ENCODE results near the gene CCDC33.

The CCDC33 gene

GRCh38 chr15:74228723-74229081, 7.4 kb upstream of the CCDC33 start:
- in situ Hi-C loops (cut with MboI; ENCODE audit: low sequenced_read_pairs), result no loop called here

GRCh38 chr15:74229686-74230085, 6.4 kb upstream of the CCDC33 start:
- in situ Hi-C loops (cut with MboI; ENCODE audit: low sequenced_read_pairs), result no loop called here

DNA sequence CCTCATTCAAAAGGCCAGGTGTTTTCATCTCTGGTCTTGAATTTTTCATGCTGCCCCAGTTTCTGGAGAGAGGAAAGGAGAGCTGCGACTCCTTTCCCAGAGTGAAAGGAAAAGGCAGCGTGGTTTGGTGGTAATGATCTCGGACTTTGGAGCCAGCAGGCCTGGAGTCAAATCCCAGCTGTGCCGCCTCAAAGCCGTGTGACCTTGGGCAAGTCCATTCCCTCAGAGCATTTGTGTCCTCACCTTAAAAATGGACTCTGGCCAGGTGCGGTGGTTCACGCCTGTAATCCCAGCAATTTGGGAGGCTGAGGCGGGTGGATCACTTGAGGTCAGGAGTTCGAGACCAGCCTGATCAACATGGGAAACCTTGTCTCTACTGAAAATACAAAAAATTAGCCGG, 4.7 kb upstream of the CCDC33 start:
- in situ Hi-C loops (cut with MboI; ENCODE audit: low sequenced_read_pairs), result no loop called here

- in situ Hi-C loops (cut with MboI; ENCODE audit: low sequenced_read_pairs), result no loop called here
These were observed 2.8 kb upstream of the CCDC33 start for GRCh38 chr15:74233373-74233772.

DNA sequence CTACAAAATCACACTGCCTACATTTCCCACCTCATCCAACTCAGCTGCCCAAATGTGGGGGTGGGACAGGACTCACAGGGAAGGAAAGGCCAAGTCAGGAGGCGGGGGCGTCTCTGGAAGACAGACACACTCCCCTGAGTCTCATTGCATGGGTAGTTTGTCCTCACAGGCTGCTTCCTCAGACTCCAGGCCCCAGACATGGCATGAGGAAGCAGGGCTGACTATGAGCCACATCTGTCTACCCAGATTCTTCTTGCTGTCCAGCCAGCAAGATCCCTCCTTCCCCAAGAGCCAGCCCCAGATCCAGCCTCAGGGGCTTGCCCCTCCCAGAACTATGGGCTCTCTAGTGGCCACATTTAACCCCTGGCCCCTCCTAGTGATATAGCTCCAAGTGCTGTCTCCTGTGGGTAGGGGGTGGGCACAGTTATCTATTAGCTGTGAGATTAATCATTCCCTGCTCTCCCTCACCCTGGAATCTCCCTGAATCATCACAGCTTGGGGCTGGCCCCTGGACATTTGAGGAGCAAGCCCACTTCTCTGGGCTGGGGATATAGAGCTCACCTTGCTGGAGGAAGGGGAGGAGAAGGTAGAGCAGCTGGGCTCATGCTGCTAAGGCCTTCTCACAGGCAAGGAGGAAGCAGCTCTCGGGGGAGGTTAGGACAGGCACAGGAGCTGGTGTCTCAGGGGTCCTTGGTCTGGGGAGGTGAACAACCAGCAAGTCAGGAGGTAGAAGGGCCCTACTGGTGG, 2.1 kb upstream of the CCDC33 start:
- in situ Hi-C loops (cut with MboI; ENCODE audit: low sequenced_read_pairs), result no loop called here

- in situ Hi-C loops (cut with MboI; ENCODE audit: low sequenced_read_pairs), result no loop called here
These were observed 1.6 kb upstream of the CCDC33 start for GRCh38 chr15:74234598-74234875.

DNA sequence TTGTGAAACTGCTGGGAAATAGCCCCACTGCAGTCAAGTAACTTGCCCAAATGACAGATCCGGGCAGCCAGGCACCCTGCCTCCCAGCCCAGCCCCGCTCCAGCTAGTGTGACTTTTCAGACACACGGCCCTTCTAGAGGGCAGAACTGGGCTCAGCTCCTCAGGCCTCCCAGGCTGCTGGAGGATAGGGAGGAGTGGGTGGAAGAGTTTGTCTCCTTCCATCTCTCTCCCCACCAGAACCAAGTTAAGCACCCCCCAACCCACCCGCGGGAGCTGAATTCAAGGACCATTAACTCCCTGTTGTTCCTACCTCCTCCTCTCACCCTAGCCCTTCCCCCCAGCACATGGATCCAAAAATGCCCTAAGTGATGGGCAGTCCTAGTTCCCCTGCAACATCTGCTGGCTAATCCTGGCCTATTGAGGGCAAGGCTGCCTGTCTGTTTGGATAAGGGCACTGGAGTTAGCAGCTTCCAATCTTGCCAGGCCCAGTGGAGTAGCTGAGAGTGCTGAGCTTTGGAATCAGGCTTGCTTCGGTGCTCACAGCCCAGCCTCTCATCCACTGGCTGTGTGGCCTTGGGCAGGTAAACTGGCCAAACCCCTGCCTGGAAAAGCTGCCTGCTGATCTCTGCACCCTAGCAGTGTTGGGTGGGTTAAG, 3.1 kb downstream of the CCDC33 start:
- in situ Hi-C loops (cut with MboI; ENCODE audit: low sequenced_read_pairs), result no loop called here

GRCh38 chr15:74240002-74240568, 4.0 kb downstream of the CCDC33 start:
- in situ Hi-C loops (cut with MboI; ENCODE audit: low sequenced_read_pairs), result no loop called here

GRCh38 chr15:74240897-74241614, 4.9 kb downstream of the CCDC33 start:
- in situ Hi-C loops (cut with MboI; ENCODE audit: low sequenced_read_pairs), result no loop called here

DNA sequence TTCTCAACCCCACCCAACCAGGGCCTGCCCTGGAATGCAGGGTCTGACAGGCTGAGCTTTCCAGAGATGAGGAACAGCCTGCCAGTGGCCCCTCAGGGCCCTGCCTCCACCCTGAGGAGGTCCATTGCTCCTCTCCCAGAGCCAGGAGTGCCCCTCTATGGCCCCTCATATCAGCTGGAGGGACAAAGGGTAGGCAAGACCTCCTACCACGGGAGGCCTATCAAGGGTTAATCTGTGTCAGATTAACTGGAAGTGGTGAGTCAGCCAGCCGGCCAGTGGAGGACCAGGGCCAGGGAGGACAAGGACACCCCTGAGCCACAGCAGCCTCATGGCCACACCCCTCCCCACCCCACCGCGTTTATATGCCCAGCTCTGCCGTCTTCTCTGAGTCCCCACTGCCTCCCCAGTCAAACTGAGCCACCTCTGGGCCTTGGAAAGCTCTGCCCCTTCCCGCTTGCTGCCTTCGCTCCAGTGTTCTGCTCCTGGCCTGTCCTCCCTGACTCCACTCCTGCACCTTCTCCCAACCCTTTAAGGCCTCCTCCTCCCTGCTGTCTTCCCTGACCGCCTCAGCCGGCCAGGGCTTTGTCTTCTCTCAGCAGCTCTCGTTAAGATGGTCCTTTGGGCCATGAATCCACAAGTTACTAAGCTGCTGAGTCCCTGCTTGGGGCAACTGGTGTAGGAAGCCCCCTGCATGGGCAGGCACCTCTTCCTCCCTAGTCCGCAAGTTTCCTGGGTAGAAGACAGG, 6.5 kb downstream of the CCDC33 start:
- in situ Hi-C loops (cut with MboI; ENCODE audit: low sequenced_read_pairs), result no loop called here

DNA sequence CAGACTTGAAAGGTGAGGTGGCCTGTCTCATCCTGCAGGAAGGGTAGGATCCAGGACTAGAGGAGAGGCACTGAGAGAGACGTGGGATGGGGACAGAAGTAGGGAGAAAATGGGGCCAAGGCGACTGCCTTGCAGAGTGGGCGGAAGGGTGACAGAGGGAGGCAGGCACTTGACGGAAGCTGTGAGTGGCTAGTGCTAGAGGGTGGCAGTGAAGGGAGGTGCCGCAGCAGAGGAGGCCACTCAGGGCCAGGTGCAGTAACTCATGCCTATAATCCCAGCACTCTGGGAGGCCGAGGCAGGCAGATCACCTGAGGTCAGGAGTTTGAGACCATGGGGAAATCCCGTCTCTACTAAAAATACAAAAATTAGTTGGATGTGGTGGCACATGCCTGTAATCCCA, 7.3 kb downstream of the CCDC33 start:
- in situ Hi-C loops (cut with MboI; ENCODE audit: low sequenced_read_pairs), result no loop called here

DNA sequence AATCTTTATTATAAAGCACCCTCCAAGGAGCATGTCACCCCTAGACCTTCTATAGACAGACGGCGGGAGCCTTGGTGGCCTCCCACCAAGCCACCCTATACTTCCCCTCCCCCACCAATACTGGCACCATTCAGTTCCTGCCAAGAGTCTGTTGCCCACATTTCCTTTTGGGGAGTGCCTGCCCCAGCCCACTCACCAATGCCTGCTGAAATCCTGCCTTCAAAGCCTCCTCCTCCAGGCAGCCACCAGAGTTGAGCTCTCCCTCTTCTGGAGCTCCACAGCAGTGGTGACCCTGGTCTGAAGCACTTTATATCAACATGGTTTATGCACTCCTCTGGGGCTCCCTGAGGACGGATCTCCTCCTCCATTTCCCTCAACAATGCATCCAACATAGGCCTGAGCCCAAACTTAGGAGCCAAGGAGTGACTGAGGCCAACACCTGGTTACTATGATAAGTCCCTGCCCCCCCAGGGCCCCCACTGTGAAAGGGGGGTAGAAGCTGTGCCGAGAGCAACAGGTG, 8.8 kb downstream of the CCDC33 start:
- in situ Hi-C loops (cut with MboI; ENCODE audit: low sequenced_read_pairs), result no loop called here

DNA sequence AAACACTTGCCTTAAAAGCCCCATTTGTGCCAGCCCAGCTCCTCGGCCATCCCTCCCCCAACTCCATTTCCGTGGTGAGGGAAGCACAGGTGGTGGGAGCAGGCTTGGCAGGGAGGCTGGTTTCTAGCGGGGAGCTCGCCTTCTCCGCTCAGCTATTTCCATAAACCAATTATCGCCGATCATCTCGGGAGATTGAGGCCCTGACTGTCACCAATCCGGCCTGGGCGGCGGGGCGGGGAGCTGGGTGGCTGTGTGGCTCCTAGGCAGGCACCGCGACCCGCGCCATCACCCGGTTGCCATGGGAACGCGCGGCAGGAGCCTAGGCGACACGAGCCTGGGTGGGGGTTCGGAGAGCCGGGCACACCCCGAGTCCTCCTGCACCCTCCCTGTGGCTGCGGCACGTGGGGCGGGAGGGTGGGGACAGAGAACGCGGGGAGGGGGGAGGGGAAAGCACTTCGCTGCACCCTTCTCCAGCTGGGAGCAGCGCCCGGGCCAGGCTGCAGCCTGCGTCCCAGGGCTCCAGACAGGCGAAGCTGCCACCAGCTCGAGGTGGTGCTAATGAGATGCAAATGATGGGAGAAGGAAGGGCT, 9.3 kb downstream of the CCDC33 start:
- in situ Hi-C loops (cut with MboI; ENCODE audit: low sequenced_read_pairs), result no loop called here

- in situ Hi-C loops (cut with MboI; ENCODE audit: low sequenced_read_pairs), result no loop called here
These were observed 14.1 kb downstream of the CCDC33 start for GRCh38 chr15:74250266-74250665.

GRCh38 chr15:74251131-74251811, 15.1 kb downstream of the CCDC33 start:
- in situ Hi-C loops (cut with MboI; ENCODE audit: low sequenced_read_pairs), result no loop called here

DNA sequence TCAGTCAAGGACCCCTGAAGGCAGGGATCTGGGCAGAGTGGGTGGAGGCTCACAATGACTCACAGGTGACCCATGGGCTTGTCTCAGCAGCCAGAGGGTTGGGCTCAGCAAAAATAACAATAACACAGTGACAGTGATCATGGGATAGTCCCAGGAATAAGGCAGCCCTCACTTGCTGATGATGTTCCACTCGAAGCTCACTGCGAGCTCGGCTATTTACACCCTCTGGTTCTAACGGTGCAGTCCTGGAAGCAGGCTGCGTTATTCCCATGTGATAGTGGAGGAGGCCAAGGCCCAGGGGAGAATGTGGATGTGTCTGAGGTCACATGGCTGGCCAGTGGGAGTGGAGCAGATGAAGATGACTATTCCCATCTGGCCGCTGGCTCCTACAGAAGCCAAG, 16.2 kb downstream of the CCDC33 start:
- in situ Hi-C loops (cut with MboI; ENCODE audit: low sequenced_read_pairs), result no loop called here

- in situ Hi-C loops (cut with MboI; ENCODE audit: low sequenced_read_pairs), result no loop called here
These were observed 16.6 kb downstream of the CCDC33 start for GRCh38 chr15:74252721-74253120.

DNA sequence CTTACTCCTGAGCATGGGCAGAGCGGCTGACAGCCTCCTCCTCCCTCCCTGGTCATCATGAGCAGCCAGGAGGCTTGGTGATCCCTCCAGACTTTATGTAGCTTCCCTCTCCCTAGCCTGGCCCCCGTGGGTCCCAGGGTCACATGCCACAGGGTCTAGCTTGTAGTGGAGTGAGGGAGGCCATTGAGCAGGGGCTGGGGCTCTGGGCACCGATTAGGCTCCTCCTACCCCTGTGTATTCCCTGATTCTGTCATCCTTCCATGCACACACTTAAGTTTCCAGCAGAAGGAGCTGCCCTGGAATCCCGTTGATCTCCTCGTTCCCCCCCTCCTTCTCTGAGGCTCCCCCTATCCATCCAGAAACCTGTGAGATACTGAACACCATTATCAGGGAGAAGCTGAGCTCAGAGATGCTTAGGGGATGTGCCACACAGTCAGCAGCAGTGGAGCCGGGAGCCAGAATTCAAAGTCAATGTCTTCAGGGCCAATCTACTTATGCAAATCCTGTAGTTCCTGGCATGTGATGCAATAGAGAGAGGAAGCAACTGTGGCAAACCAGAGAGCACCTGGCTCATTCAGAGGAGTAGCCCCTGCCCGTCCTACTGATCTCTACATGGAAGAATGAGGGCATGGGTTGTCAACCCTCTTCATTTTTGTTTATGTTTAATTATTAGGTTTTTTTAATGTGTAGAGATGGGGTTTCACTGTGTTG, 17.2 kb downstream of the CCDC33 start:
- in situ Hi-C loops (cut with MboI; ENCODE audit: low sequenced_read_pairs), result no loop called here

- in situ Hi-C loops (cut with MboI; ENCODE audit: low sequenced_read_pairs), result no loop called here
These were observed 21.0 kb downstream of the CCDC33 start for GRCh38 chr15:74257105-74257504.

- in situ Hi-C loops (cut with MboI; ENCODE audit: low sequenced_read_pairs), result no loop called here
These were observed 21.5 kb downstream of the CCDC33 start for GRCh38 chr15:74257623-74258022.
